Gastroesophageal sphincter (tissue), 3 donors: Measurements from ENCODE around the gene CRHR2.

Experiments used
- POLR2A ChIP-seq, 2 donors: fragments of 450-650 bp; IDR thresholded peaks; one replicate each; pipeline ENCODE4 v1.6.1; 2017; ENCODE audit warnings: antibody characterized with exemption in 2 of 2, mild to moderate bottlenecking in 2 of 2, moderate library complexity in 1 of 2
- TF ChIP-seq, protein P1 (sequence below), 4 experiments: fragments of 200-600 bp in 2 of 4; fragments of 450-650 bp in 2 of 4; sonication (generic) in 1 of 4; IDR thresholded peaks; one replicate each; pipeline ENCODE4 v1.5.1; 2017 to 2019; ENCODE audit warnings: antibody characterized with exemption in 4 of 4, mild to moderate bottlenecking in 2 of 4, moderate library complexity in 2 of 4

DNA sequence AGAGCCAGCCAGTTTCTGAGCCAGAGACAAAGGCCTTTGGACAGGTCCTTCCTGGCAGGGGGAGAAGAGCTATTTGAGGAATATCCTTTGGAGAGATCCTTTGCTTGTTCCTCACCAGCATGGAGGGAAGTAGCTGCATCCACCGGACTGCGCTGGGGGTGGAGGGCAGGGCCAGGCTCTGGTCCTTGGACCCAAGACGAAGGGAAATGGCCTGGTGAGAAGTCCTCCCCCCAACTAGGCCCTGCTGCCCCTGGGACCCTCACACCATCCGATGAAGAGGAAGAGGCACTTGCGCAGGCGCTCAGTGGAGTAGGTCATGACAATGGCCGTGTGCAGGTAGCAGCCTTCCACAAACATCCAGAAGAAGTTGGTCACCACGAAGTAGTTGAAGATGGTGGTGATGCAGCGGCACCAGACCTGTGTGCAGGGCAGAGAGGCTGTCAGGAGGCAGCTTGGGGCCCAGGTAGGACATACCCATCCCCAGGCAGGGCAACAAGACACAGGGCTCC is 19.8 kb downstream of the CRHR2 start:
- TF ChIP-seq, protein P1, sequence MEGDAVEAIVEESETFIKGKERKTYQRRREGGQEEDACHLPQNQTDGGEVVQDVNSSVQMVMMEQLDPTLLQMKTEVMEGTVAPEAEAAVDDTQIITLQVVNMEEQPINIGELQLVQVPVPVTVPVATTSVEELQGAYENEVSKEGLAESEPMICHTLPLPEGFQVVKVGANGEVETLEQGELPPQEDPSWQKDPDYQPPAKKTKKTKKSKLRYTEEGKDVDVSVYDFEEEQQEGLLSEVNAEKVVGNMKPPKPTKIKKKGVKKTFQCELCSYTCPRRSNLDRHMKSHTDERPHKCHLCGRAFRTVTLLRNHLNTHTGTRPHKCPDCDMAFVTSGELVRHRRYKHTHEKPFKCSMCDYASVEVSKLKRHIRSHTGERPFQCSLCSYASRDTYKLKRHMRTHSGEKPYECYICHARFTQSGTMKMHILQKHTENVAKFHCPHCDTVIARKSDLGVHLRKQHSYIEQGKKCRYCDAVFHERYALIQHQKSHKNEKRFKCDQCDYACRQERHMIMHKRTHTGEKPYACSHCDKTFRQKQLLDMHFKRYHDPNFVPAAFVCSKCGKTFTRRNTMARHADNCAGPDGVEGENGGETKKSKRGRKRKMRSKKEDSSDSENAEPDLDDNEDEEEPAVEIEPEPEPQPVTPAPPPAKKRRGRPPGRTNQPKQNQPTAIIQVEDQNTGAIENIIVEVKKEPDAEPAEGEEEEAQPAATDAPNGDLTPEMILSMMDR (IDR thresholded peaks at IDR 0.05) = no peak
- TF ChIP-seq POLR2A (IDR thresholded peaks at IDR 0.05) = no peak
